NCI-H1436 treated with DMSO at 0.1 percent for 48 hours (cell line): ENCODE measurements around the gene SEM1.
"Not testable (repeated sequence)": the region's sequence is repeated elsewhere in the genome, so short reads cannot be mapped to it uniquely, and the experiment has no call there.

Experiments used
- DNase-seq: peaks from one replicate; lab custom pipeline; 2025; lab: John Stamatoyannopoulos, UW

SEM1 gene

GRCh38 chr7:96663457-96663856 is 46.2 kb downstream of the SEM1 start:
- no peak for DNase-seq

GRCh38 chr7:96662151-96662550 is 47.5 kb downstream of the SEM1 start:
- DNase-seq, result not testable (repeated sequence)

- no peak for DNase-seq
These were observed 51.6 kb downstream of the SEM1 start for GRCh38 chr7:96658022-96658412.

GRCh38 chr7:96657347-96658021 is 52.2 kb downstream of the SEM1 start:
- no peak for DNase-seq

- no peak for DNase-seq
These were observed 53.7 kb downstream of the SEM1 start for GRCh38 chr7:96655956-96656355.

GRCh38 chr7:96654630-96655188 is 54.9 kb downstream of the SEM1 start:
- DNase-seq, result no peak

- no peak for DNase-seq
These were observed 59.7 kb downstream of the SEM1 start for GRCh38 chr7:96649981-96650380.

GRCh38 chr7:96648784-96649183 is 60.9 kb downstream of the SEM1 start:
- no peak for DNase-seq

GRCh38 chr7:96647733-96648132 is 61.9 kb downstream of the SEM1 start:
- DNase-seq, result no peak

GRCh38 chr7:96645084-96645483 is 64.6 kb downstream of the SEM1 start:
- DNase-seq, result no peak

- not testable (repeated sequence) for DNase-seq
These were observed 66.2 kb downstream of the SEM1 start for GRCh38 chr7:96643436-96643835.

- DNase-seq, result no peak
These were observed 69.6 kb downstream of the SEM1 start for GRCh38 chr7:96640054-96640453.
